Measurements from ENCODE around the gene NXPE4.

Gene NXPE4

DNA sequence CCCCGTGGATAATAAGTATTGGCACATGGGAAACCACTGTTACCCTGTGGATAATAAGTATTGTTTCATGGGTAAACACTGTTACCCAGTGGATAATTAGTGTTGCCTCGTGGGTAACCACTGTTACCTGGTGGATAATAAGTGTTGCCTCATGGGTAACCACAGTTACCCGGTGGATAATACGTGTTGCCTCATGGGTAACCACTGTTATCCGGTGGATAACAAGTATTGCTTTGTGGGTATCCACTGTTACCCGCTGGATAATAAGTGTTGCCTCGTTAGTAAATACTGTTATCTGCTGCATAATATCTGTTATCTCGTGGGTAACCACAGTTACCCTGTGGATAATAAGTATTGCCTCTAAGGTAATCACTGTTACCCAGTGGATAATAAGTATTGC lies 25.5 kb upstream of the NXPE4 start:
- TF ChIP-seq, protein P1, sequence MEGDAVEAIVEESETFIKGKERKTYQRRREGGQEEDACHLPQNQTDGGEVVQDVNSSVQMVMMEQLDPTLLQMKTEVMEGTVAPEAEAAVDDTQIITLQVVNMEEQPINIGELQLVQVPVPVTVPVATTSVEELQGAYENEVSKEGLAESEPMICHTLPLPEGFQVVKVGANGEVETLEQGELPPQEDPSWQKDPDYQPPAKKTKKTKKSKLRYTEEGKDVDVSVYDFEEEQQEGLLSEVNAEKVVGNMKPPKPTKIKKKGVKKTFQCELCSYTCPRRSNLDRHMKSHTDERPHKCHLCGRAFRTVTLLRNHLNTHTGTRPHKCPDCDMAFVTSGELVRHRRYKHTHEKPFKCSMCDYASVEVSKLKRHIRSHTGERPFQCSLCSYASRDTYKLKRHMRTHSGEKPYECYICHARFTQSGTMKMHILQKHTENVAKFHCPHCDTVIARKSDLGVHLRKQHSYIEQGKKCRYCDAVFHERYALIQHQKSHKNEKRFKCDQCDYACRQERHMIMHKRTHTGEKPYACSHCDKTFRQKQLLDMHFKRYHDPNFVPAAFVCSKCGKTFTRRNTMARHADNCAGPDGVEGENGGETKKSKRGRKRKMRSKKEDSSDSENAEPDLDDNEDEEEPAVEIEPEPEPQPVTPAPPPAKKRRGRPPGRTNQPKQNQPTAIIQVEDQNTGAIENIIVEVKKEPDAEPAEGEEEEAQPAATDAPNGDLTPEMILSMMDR (IDR thresholded peaks at IDR 0.05; ENCODE audit: low read depth, low read length): no peak

DNA sequence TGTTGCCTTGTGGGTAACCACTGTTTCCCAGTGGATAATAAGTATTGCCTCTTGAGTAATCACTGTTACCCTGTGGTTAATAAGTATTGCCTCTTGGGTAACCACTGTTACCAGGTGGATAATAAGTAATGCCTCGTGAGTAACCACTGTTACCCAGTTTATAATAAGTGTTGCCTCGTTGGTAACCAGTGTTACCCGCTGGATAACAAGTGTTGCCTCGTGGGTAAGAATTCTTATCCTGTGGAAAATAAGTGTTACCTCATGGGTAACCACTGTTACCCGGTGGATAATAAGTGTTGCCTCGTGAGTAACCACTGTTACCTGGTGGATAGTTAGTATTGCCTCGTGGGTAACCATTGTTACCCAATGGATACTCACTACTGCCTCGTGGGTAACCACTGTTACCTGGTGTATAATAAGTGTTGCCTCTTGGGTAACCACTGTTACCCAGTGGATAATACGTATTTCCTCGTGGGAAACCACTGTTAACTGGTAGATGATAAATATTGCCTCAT lies 24.1 kb upstream of the NXPE4 start:
- no peak overlapping the region for H3K4me3 ChIP-seq (ENCODE audit: low read depth, low read length)
- TF ChIP-seq, protein P1 (IDR thresholded peaks at IDR 0.05; ENCODE audit: low read depth, low read length): no peak

More for the DNA sequence above, 25.5 kb upstream of the NXPE4 start:
- H3K4me3 ChIP-seq (ENCODE audit: low read depth, low read length): no peak overlapping the region

DNA sequence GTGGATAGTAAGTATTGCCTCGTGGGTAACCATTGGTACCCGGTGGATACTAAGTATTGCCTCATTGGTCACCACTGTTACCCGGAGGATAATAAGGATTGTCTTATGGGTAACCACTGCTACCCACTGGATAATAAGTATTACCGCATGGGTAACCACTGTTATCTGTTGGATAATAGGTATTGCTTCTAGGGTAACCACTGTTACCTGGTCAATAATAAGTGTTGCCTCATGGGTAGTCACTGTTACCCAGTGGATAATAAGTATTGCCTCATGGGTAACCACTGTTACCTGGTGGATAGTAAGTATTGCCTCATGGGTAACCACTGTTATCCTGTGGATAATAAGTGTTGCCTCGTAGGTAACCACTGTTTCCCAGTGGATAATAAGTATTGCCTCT lies 22.6 kb upstream of the NXPE4 start:
- no peak overlapping the region for H3K4me3 ChIP-seq (ENCODE audit: low read depth, low read length)
- TF ChIP-seq, protein P1 (IDR thresholded peaks at IDR 0.05; ENCODE audit: low read depth, low read length): no peak

DNA sequence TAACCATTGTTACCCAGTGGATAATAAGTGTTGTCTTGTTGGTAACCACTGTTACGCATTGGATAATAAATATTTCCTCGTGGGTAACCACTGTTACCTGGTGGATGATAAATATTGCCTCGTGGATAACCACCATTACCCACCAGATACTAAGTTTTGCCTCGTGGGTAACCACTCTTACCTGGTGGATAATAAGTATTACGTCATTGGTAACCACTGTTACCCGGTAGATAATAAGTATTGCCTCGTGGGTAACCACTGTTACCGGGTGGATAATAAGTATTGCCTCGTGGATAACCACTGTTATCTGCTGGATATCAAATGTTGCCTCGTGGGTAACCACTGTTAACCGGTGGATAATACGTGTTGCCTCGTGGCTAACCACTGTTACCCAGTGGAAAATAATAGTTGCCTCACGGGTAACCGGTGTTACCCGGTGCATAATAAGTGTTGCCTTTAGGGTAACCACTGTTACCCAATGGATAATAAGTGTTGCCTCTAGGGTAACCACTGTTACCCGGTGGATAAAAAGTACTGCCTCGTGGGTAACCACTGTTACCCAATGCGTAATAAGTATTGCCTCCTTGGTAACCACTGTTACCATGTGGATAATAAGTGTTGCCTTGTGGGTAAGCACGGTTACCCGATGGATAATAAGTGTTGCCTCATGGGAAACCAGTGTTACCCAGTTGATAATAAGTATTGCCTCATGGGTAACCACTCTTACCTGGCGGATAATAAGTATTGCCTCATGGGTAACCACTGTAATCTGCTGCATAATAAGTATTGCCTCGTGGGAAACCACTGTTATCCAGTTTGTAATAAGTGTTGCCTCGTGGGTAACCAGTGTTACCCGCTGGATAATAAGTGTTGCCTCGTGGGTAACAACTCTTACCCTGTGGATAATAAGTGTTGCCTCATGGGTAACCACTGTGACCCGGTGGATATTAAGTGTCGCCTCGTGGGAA lies 21.9 kb upstream of the NXPE4 start:
- no peak overlapping the region for H3K4me3 ChIP-seq (ENCODE audit: low read depth, low read length)
- TF ChIP-seq, protein P1 (IDR thresholded peaks at IDR 0.05; ENCODE audit: low read depth, low read length): no peak

DNA sequence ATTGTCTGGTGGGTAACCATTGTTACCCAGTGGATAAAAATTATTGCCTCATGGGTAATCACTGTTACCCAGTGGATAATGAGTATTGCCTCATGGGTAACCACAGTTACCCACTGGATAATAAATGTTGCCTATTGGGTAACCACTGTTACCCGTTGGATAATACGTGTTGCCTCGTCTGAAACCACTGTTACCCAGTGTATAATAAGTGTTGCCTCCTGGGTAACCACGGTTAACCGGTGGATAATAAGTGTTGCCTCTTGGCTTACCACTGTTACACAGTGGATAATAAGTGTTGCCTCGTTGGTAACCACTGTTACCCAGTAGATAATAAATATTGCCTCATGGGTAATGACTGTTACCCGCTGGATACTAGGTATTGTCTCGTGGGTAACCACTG lies 20.9 kb upstream of the NXPE4 start:
- TF ChIP-seq, protein P1 (IDR thresholded peaks at IDR 0.05; ENCODE audit: low read depth, low read length): no peak
- H3K4me3 ChIP-seq (ENCODE audit: low read depth, low read length): no peak overlapping the region

DNA sequence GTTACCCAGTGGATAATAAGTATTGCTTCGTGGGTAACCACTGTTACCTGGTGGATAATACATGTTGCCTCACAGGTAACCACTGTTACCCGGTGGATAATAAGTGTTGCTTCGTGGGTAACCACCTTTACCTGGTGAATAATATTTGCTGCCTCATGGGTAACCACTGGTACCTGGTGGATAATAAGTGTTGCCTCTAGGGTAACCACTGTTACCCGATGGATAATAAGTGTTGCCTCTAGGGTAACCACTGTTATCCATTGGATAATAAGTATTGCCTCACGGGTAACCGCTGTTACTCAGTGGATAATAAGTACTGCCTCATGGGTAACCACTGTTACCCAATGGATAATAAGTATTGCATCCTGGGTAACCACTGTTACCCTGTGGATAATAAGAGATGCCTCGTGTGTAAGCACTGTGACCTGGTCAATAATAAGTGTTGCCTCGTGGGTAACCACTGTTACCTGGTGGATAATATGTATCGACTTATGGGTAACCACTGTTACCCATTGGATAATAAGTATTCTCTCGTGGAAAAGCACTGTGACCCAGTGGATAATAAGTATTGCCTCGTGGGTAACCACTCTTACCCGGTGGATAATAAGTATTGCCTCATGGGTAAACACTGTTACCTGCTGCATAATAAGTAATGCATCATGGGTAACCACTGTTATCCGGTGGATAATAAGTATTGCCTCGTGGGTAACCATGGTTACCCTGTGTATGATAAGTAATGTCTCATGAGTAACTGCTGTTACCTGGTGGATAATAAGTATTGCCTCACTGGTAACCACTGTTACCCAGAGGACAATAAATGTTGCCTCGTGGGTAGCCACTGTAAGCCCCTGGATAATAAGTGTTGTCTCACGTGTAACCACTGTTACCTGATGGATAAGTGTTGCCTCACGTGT lies 20.1 kb upstream of the NXPE4 start:
- TF ChIP-seq, protein P1 (IDR thresholded peaks at IDR 0.05; ENCODE audit: low read depth, low read length): no peak
- H3K4me3 ChIP-seq (ENCODE audit: low read depth, low read length): no peak overlapping the region
